ENCODE results near the gene DAND5. TPM values are rescaled to one million over a fixed set of nuclear protein-coding genes. Genes with fewer than 3 reads are reported as not detected.

Gene DAND5
- polyA plus RNA-seq, 3 donors, result not detected

GRCh38 chr19:12987190-12987589 lies 17.8 kb downstream of the DAND5 start:
- intact Hi-C loops (cut with micrococcal nuclease), result loop anchor here in 1 of 2 donors (10.0 kb wide), 1 partner anchor 48 kb away; no protein-coding TSS in a partner anchor

GRCh38 chr19:12987781-12988180 lies 18.4 kb downstream of the DAND5 start:
- Mint-ChIP-seq H3K4me3 (no peak overlapping the region), H3K36me3 (no peaks in the 10 kb centered on the region), H3K27me3 (ENCODE audit: low read depth in 3 of 3) (peaks cover 2 to 8% (median 3%) of the 10 kb centered on the region in 3 donors), H3K27ac (no peak overlapping the region), H3K9me3 (no peaks in the 10 kb centered on the region), H3K4me1 (peaks cover 8% of the 10 kb centered on the region)
- no peak overlapping the region for H3K4me3 ChIP-seq (replicated peaks in 1 of 3; ENCODE audit: low read depth in 2 of 3, low read length in 3 of 3)
- H3K79me2 ChIP-seq (ENCODE audit: insufficient read depth, low read length), result no peaks in the 10 kb centered on the region
- intact Hi-C loops (cut with micrococcal nuclease), result loop anchor here in 1 of 2 donors (10.0 kb wide), 1 partner anchor 47 kb away; no protein-coding TSS in a partner anchor
- TF ChIP-seq CTCF (IDR thresholded peaks at IDR 0.05), result no peak
- H3K9me3 ChIP-seq (replicated peaks in 1 of 2; ENCODE audit: control insufficient read depth in 1 of 2, insufficient read depth in 1 of 2, low read length in 2 of 2), result peaks cover 0 to 4% of the 10 kb centered on the region in 2 donors
- H3K27me3 ChIP-seq (ENCODE audit: control insufficient read depth in 2 of 2, insufficient read depth in 2 of 2, low read length in 2 of 2), result peaks cover 0 to 2% of the 10 kb centered on the region in 2 donors
- H3K36me3 ChIP-seq (replicated peaks in 1 of 2; ENCODE audit: control insufficient read depth in 1 of 2, insufficient read depth in 2 of 2, low read length in 2 of 2), result no peaks in the 10 kb centered on the region
- no peak overlapping the region for H3K27ac ChIP-seq (ENCODE audit: low read depth in 1 of 2, low read length in 2 of 2)
- 80% methylated on average over 1 of the region's 10 CpGs for WGBS (ENCODE audit: insufficient coverage)
- H3K9ac ChIP-seq (ENCODE audit: insufficient read depth, low read length, poor library complexity, severe bottlenecking), result no peak overlapping the region
- no peaks in the 10 kb centered on the region for H4K20me1 ChIP-seq (ENCODE audit: insufficient read depth, low read length)
- DNase-seq, result no peak
- no peak overlapping the region for H3K4me2 ChIP-seq (replicated peaks; ENCODE audit: extremely low read depth, low read length, poor library complexity, severe bottlenecking)
- H2AFZ ChIP-seq (ENCODE audit: insufficient read depth, low read depth, low read length, poor library complexity, severe bottlenecking), result no peak overlapping the region
- H3K4me1 ChIP-seq (ENCODE audit: control insufficient read depth in 1 of 2, insufficient read depth in 2 of 2, low read length in 2 of 2), result peaks cover 9 to 12% of the 10 kb centered on the region in 2 donors

More at GRCh38 chr19:12987190-12987589, 17.8 kb downstream of the DAND5 start:
- Mint-ChIP-seq H3K4me1 (peaks cover 8% of the 10 kb centered on the region), H3K27ac (no peak overlapping the region), H3K4me3 (no peak overlapping the region), H3K9me3 (no peaks in the 10 kb centered on the region), H3K36me3 (no peaks in the 10 kb centered on the region), H3K27me3 (ENCODE audit: low read depth in 3 of 3) (peaks cover 1 to 6% (median 2%) of the 10 kb centered on the region in 3 donors)
- H3K9me3 ChIP-seq (replicated peaks in 1 of 2; ENCODE audit: control insufficient read depth in 1 of 2, insufficient read depth in 1 of 2, low read length in 2 of 2), result peaks cover 0 to 4% of the 10 kb centered on the region in 2 donors
- no peaks in the 10 kb centered on the region for H3K36me3 ChIP-seq (replicated peaks in 1 of 2; ENCODE audit: control insufficient read depth in 1 of 2, insufficient read depth in 2 of 2, low read length in 2 of 2)
- H2AFZ ChIP-seq (ENCODE audit: insufficient read depth, low read depth, low read length, poor library complexity, severe bottlenecking), result no peak overlapping the region
- no peak overlapping the region for H3K4me2 ChIP-seq (replicated peaks; ENCODE audit: extremely low read depth, low read length, poor library complexity, severe bottlenecking)
- TF ChIP-seq CTCF (IDR thresholded peaks at IDR 0.05), result no peak
- 100% methylated on average over 1 of the region's 3 CpGs for WGBS (ENCODE audit: insufficient coverage)
- H3K4me3 ChIP-seq (replicated peaks in 1 of 3; ENCODE audit: low read depth in 2 of 3, low read length in 3 of 3), result no peak overlapping the region
- H3K4me1 ChIP-seq (ENCODE audit: control insufficient read depth in 1 of 2, insufficient read depth in 2 of 2, low read length in 2 of 2), result peaks cover 9 to 12% of the 10 kb centered on the region in 2 donors
- H3K9ac ChIP-seq (ENCODE audit: insufficient read depth, low read length, poor library complexity, severe bottlenecking), result no peak overlapping the region
- H4K20me1 ChIP-seq (ENCODE audit: insufficient read depth, low read length), result no peaks in the 10 kb centered on the region
- peaks cover 0 to 6% of the 10 kb centered on the region in 2 donors for H3K27me3 ChIP-seq (ENCODE audit: control insufficient read depth in 2 of 2, insufficient read depth in 2 of 2, low read length in 2 of 2)
- no peaks in the 10 kb centered on the region for H3K79me2 ChIP-seq (ENCODE audit: insufficient read depth, low read length)
- DNase-seq, result no peak
- H3K27ac ChIP-seq (ENCODE audit: low read depth in 1 of 2, low read length in 2 of 2), result no peak overlapping the region

Measured in CD14-positive monocyte (primary cell).